Stimulated activated CD8-positive, alpha-beta memory T cell treated with anti-CD3 and anti-CD28 coated beads, Interleukin-7, amount 100 ng/mL, for 48 hours (primary cell): ENCODE results near the gene KIF16B.
A peak's percentile ranks its signal among the peaks of the same experiment; 100 is the strongest.

Experiments
- DNase-seq, 2 donors: peaks; one replicate each; pipeline ENCODE4 v3.0.0-alpha.2; 2020; ENCODE audit warnings: low read depth in 1 of 2; ENCODE audit errors: extremely low read depth in 1 of 2

KIF16B gene, protein sequence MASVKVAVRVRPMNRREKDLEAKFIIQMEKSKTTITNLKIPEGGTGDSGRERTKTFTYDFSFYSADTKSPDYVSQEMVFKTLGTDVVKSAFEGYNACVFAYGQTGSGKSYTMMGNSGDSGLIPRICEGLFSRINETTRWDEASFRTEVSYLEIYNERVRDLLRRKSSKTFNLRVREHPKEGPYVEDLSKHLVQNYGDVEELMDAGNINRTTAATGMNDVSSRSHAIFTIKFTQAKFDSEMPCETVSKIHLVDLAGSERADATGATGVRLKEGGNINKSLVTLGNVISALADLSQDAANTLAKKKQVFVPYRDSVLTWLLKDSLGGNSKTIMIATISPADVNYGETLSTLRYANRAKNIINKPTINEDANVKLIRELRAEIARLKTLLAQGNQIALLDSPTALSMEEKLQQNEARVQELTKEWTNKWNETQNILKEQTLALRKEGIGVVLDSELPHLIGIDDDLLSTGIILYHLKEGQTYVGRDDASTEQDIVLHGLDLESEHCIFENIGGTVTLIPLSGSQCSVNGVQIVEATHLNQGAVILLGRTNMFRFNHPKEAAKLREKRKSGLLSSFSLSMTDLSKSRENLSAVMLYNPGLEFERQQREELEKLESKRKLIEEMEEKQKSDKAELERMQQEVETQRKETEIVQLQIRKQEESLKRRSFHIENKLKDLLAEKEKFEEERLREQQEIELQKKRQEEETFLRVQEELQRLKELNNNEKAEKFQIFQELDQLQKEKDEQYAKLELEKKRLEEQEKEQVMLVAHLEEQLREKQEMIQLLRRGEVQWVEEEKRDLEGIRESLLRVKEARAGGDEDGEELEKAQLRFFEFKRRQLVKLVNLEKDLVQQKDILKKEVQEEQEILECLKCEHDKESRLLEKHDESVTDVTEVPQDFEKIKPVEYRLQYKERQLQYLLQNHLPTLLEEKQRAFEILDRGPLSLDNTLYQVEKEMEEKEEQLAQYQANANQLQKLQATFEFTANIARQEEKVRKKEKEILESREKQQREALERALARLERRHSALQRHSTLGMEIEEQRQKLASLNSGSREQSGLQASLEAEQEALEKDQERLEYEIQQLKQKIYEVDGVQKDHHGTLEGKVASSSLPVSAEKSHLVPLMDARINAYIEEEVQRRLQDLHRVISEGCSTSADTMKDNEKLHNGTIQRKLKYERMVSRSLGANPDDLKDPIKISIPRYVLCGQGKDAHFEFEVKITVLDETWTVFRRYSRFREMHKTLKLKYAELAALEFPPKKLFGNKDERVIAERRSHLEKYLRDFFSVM (N-terminal part only)

DNA sequence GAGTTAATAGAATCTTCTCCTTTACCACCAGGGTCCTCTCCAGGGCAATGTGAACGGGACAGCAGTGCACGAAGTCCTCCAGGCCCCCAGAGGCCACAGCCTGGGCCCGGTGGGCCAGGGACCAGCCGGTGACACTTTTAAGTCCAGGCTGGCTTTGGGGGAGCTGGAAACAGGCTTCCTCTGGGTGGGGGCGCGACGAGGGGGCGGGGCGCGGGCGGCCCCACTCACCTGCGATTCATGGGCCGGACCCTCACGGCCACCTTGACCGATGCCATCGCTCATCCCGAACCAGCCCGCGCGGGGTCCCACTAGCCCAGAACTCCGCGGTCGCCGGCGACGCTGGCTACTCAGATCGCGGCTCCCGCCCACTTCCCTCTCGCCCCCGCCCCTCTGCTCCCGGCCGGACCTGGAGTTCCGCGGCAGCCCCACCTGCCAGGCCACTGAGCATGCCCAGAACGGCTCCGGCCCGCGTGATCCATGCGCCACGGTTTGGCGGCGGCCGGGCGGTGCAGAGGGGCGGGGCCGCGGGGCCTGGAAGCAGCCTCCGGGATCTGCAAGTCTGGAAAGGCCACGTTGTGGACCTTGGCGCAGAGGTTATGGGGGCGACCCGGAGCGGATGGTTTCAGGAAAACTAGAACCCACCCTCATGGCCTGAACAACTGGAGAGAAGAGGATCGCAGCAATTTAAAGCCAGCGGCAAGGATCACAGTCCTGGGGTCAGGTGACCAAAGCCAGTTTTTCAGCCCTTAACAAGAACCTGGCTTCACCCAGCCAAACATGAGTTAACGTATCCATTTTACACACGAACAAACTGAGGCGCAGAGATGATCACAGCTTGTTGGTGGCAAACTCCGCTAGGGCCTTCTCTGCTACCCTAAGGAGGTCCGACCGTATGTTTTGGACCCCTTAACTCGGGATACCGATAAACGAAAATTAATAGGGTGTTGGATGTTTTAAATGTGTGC, at the start of gene KIF16B:
KIF16B (minus strand) TSS at position 448 of the 965 bp plus-strand sequence; CDS start at position 275, 173 bp downstream.
- DNase-seq: peak; percentile 74 to 77

DNA sequence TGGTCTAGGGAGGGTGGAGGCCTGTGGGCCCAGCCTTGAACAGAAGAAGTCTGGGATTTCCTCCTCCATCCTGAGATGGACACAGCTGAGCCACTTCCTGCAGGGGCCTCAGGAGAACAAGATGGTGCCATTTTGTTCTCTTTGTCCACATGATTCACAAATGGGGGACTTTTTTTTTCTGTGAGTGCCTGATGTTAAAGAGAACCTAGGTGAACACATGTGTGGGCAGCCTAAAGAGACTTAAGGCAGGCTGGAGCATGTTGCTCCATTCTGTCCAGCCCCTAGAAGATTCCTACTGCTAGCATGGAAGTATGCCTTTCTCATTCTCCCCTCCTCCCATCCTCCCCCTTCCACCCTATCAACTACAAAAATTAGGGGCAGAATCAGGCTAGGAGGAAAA, 49.3 kb upstream of the KIF16B start:
- no peak for DNase-seq

DNA sequence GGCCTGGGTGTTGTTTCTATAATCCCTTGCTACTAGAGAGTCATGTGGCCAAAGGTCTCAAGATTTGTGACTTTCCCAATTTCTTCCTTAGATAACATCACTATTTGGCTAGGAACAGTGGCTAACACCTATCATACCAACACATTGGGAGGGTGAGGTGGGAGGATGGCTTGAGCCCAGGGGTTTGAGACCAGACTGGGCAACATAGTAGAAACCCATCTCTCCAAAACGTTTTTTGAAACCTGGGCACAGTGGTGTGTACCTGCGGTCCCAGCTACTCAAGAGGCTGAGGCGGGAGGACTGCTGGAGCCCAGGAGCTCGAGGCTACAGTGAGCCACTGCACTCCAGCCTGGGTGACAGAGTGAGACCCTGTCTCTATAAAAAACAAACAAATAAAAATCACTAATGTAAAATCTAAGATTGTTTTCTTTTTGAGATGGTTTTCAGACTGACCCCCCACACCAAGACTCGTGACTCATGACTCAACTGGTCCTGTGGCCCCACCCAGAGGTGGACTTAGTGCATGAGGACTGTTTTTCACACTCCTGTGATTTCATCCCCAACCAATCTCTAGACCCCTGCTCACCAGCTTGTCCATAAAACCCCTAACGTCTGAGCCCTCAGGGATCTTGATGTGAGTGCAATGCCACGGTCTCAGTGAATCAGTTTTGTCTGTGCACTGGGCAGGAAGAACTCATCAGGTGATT, 48.3 kb upstream of the KIF16B start:
- no peak for DNase-seq

DNA sequence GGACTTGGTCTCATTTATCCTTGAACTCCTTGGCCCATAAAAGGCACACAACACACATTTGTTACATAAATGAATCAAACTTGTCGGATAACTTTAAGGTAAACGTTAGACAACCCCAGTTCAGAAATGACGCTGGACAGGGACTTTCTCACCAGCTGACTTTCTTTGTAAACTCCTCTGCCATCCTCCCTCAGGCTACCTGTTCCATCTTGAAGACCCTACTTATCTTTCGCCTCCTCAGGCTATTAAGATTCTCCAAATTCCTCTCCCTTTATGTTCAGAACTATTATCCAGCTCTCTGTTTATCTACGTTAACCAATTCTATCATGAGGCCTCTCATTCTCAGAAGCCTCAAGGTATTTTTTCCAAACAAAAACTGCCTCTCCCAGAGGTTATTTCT, 47.7 kb upstream of the KIF16B start:
- no peak for DNase-seq

DNA sequence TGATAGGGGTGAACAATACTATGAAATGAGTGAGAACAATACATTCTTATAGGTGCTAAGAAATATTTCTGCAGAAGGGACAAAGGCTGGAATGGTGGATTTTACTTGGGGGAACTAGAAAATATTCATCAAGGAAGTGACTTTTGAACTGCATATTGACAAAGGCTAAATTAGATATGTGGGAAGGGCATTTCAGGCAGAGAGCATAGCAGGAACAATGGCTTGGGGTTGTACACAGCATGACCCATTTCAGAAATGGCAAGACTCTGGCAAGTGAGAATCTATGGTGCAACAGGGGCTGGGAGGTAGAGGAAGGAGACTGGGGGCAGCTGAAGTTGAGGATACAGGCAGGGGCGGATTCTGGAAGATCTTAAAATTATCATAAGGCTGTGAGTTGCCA, 46.7 kb upstream of the KIF16B start:
- no peak for DNase-seq

DNA sequence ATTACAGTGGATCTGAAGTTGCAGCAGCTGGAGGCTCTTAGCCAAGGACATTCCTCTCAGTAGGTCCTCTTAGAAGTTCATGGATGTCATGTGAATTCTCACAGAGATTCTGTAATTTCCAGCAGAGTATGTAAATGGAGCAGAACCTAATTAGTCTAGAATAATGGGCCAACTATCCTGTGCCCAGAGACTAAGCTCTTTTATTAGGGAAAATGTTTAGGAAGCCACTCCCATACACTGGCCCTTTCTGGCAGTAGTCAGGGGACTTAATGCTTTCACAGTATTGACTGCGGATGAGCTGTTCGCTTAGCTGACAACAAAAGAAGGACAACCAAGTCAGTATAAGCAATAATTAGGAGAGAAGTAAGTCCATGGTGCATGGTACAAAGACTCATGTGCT, 43.8 kb upstream of the KIF16B start:
- no peak for DNase-seq

DNA sequence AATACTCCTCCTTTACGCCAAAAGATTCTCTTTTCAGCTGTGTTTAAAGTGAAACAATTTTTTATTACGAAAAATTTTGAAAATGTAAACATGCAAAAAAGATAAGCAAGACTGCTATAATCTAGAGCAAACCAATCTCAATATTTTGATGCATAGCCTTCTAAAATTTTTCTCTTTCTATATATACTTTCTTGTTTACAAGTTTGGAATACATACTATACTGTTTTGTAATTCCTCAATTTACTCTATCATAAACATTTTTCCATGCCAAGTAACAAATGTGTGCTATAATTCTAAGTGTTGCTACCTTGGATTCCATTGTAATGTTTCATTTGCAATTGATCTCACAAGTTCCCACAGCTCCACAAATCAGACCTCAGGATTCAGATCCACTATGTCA, 43.1 kb upstream of the KIF16B start:
- DNase-seq: no peak

DNA sequence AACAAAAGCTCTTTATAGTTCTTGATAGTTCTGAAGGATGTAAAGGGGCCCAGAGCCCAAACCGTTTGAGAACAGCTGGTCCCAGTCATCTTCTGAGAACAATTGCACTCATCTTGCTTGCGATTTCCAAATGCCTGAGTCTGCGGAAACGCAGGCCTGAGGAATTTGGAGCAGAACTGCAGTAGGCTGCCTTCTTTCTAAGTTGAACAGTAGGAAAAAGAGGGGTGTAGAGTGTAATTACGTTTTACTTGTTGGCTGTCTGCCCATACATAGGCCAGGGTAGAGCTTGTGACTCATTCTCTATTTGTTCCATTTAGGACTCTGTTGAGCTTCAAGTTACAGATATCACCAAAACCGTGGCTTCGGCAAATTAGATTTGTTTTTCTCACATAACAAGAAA, 42.0 kb upstream of the KIF16B start:
- no peak for DNase-seq

DNA sequence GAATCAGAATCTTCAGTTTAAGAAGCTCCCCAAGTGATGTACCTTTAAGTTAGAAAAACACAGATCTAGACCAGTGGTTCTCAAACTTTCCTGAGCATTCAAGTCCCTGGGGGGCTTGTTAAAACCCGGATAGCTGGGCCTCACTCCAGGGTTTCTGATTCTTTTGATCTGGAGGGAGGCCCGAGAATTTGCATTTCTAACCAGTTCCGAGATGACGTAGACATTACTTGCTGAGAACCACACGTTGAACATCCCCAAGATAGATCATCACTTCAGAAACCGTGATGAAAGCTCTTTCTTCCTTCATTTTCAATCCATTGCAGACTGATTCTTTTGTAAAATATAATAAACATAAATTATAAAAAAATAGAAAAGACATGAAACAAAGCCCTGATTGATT, 40.7 kb upstream of the KIF16B start:
- DNase-seq: no peak

DNA sequence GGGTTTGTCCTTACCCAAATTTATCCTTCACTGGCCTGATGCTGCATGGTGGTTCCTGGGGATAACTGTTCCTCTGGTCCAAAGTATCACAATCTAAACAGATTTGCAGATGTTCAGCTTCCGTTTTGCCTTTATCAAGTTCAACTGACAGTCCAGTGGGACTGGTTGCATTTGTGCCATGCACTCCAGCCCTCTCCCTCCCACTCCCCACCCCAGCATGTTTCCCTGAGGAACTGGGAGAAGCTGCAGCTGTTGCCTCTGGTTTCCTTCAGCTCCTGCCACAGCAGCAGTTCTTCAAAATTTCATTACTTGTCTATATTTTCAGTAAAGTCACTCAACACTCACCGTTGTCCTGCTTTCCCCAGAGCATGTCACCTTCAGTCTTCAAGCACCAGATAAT, 39.5 kb upstream of the KIF16B start:
- DNase-seq: no peak

DNA sequence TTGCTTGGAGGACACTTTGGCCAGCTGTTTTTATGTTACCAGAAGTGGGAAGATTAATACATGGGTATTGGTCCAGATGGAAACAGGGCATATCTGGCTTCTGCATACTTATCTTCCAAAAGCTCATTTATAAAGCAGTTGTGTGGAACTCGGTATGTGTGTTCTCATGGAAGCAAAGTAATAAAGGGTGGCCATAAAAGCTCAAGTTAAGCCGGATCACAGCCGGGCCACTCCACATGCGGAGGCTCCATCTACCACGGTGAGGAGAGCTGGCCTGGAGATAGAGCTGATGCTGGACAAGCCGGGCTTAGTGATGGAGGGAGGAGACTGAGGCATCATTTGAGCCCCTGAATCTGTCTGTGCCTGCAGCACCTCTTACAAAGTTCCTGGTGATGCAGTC, 38.6 kb upstream of the KIF16B start:
- no peak for DNase-seq

DNA sequence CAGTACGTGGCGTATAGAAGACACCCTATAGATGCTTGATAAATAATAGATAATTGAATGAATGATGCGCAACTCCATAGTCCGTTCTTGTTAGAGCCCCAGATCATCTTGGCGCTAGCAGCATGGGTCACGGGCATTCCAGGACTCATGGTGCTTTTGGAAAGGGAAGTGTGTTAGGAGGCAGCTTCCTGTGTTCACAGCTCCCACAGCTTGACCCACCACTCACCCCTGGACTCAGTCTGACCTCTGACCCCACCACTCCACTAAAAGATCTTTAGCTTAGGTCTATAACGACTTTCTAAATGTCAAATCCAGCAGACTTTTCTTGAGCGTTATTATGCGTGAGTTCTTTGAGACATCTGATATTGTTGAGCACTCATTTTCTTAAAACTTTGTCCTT, 35.8 kb upstream of the KIF16B start:
- no peak for DNase-seq

DNA sequence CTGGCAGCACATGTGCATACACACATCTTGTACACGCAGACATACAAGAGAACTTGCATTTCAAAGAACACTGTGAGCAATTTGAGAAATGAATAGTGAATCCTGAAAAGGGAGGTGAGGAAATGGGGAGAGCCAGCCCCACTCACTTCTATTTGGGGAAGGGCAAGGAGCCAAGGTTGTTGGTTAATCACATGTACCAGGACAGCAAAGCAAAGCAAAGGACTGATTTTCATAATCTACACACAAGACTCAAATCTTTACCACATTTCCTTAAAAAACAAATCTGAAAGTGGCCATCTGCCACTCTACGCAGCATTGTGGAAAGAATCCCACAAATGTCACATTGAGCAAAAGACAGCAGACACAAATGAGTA, 35.0 kb upstream of the KIF16B start:
- DNase-seq: no peak

DNA sequence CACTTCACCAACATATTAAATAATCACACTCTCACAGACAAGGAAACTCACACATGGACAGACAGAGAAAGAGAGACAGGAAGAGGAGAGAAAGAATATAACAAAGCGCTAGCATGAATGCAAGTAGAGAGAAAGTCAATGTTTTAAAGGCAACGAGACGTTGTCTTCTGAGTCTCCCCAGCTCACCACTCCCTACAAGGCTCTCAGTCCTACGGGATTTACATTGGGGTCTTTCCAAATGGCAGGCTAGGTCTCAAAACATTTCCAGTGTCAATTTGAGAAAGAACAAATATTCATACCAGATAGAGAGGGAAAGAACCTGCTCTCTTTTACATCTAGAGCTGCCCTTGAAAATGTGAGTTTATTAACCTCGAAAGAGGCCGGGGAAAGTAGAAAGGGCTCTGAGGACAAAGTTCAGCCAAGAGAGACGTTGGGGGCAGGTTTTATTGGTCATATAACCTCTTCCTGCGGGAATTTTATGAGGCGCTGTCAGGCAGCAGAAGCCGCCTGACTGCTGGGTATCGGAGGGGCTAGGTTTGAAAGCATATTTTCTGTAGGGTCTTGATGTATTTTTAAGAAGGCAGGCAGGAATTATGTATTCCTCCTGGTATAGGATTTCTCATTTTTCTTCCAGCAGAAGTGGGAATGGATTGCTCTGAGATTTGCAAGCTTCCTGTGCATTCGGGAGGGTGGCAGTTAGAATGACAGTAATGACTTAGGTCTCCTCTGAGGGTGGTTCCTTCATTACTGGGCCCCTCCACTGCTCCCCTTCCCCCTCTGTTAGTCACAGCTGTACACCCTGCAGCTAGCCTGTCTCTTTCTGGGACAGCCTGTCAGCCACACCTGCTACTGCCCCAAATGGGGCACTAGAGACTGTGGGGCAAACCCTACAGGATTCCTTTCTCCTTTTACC, 34.4 kb upstream of the KIF16B start:
- DNase-seq: no peak

DNA sequence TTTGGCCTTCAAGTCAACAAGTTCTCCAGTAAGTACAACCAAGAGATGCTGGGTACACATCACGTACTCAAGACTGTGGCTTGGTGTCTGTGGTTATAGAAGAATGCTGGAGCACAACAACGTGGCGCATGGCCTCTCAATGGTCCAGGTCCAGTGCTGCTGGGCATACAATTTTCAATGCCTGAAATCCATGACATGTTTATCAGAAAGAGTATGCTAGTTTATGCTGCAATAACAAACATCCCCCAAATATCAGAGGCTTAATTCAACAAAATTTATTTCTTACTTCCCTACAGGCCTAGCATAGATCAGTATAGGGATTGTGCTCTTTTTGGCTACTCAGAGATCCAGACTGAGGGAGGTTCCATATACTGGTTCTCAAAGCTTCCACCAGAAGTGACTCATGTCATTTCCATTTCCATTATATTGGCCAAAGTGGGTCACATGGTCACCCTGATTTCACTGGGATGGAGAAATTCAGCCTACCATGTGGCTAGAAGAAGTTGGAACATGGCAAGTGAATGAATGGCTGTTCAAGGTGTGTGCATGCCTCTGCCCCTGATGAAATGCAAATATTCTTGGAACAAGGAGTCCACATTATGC, 33.3 kb upstream of the KIF16B start:
- no peak for DNase-seq

DNA sequence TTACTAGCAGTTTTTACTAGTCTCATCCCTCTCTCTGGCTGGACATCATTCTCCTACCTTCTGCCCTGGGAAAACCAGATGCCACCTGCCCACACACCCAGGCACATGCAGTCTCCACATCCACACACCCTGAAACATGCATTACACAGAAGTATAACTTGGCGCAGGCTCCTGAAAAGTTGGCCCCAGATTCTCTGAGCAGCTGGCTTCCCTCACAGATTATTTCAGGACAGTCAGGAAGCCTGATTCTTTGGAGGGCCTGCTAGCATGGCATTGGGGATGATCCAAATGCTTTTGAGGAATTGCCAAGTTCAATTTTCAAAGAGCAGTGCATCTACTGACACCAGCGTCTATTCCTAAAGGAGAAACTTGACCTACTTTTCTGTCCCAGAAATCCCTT, 27.8 kb upstream of the KIF16B start:
- DNase-seq: no peak

DNA sequence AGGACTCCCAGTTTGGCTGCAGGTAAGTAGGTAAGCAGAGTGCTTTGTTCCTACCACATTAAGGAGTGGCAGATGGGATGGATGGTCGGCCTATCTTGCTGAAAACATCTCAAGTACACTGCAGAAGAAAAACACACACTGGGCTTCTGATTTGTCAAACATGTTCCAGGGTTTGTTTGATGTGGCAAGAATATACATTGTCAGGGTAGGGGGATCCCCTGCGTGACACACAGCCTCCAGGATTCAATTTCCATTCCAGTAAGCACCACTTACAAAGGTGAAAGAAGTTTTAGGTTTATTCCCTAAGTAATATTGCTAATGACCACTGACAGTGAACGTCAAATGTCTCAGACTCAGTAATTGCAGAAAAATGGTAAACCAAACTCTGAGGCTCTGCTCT, 26.0 kb upstream of the KIF16B start:
- no peak for DNase-seq

DNA sequence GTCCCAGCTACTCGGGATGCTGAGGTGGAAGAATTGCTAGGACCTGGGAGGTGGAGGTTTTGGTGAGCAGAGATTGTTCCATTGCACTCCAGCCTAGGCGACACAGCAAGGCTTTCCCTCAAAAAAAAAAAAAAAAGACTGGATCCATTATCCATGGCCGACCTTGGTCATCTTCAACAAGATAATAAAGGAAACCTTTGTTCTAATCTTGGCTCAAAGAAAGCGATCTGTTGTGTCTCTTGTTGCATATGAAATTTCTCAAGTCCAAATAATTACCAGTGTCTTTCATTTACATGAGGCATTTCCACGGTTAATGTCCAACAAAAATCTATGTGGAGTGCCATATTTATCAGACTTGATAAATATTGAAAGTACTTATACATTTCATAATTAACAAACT, 23.7 kb upstream of the KIF16B start:
- DNase-seq: no peak
